Stimulated activated CD4-positive, alpha-beta T cell treated with anti-CD3 and anti-CD28 coated beads, TNF-alpha, amount 100 ng/mL, for 48 hours (primary cell): ENCODE results near the gene TRABD2B.

Experiments
- DNase-seq, 3 donors: peaks; one replicate each; pipeline ENCODE4 v3.0.0-alpha.2; 2020; ENCODE audit warnings: low read depth in 3 of 3

TRABD2B gene

DNA sequence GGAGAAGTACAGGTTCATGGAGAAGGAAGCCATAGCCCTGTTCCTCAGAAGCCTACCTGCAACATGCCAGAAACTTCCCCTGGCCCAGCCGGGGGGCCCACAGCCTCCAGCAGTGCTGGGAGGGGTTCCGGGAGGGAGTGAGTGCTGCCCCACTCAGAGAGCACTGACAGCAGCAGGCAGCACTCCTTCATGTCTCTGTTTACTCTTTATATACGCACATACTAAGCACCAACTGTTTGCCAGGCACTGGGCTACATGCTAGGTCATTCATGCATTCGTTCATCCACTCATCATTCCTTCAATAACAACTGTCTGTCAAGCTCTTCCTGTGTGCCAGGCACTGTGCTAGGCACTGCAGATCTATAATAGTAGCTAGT, 120.6 kb downstream of the TRABD2B start:
- no peak for DNase-seq

DNA sequence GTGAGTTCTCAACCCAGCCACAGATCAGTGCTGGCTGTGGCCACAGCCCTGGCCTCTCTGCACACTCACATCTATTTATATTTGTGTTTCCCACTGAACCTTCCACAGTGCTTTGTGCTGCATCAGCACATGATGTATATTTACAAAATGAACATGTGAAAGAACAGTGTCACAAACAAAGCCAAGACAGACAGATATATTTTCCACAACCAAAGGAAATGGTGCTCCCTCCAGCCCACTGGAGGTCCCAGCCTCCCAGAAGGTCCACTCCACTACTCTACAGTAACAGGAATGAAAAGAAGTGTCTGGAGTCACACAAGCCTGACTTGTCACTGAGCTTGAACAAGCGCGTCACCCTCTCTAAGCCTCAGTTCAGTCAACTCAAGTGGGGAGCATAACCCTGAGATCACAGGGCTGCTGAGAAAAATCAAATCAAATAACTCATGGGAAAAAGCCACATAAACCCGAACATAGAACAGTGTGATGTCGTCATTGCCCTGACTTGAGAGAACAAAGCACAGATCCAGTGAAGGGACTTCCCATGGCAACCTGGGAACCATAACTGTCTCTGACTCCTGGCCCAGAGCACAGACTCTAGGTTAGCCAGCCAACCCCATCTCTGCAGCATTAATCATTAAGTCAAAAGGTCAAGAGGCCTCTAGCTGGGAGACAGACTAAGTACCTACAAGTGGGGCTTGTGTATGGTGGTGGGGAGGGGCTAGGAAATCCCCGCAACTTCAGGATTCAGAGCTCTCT, 121.2 kb downstream of the TRABD2B start:
- DNase-seq, result no peak

DNA sequence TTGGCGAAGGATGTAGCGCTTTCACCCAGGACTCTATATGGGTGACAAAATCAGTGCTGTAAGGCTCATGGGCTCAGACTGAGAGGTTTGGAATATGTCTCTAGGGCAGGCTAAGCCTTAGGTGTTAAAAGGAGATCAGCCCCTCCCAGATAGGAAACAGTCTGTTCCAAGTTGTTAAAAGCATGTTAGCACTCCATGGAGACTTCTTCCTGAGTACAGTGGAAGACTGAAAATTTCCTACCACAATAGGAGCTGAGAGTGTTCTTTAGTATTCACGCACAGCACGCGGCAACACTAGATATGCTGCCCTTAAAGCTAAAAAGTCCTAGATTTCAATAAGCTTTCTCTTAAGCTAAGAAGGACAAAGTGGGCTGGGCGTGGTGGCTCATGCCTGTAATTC, 122.1 kb downstream of the TRABD2B start:
- no peak for DNase-seq

DNA sequence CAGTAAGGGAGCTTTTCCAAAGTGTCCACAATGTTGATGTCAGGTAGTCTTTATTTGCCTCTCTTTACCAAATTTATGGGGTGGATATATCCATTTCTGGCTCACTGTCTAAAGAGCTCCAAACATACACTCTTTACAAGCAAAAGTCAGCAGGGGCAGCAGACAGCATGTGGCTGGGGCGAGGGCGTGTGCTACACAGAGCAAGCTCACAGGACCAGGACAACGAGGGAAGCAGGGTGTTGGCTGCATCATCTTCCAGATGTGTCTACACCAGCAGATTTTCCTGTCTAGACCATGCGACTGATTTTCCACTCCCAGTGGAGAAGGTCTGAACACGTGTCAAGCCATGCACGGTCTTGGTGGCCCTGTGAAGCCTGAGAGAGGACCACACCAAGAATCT, 123.8 kb downstream of the TRABD2B start:
- no peak for DNase-seq

DNA sequence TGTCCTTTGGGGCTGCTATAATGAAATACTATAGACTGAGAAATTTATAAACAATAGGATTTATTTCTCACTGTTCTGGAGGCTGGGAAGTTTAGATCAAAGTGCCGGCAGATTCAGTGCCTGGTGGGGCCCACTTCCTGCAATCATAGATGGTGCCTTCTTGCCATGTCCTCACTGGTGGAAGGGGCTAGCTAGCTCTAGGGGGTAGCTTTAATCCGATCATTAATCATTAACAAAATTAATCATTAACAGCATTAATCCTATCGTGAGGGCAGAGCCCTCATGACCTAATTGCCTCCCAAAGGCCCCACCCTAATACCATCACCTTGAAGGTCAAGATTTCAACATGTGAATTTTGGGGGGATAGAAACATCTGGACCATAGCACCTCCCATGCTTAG, 124.3 kb downstream of the TRABD2B start:
- no peak for DNase-seq

DNA sequence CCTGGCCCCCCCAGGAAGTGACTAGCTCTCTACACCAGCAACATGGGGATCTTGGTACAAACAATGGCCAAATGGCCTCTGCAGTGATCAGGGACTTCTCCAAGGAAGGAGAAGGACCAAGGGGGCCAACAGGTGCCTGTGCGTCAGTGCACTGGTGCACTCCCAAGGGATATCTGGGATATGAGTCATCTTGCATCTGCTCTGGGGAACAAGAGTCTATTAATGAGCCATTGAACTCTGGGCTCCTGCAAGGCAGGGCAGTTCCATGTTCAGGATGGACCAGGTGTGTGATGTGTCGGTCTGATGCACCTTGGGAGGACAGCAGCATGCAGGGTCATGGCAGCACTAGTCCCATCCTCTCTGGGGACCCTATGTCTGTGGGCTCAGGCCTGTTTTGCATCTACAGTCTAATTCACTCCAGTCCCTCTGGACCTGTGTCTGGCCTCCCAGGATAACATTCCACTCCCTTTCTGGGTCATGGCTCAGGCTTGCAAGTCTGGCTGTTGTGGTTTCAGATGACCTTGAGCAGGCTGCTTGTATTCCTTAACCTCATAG, 125.3 kb downstream of the TRABD2B start:
- no peak for DNase-seq

DNA sequence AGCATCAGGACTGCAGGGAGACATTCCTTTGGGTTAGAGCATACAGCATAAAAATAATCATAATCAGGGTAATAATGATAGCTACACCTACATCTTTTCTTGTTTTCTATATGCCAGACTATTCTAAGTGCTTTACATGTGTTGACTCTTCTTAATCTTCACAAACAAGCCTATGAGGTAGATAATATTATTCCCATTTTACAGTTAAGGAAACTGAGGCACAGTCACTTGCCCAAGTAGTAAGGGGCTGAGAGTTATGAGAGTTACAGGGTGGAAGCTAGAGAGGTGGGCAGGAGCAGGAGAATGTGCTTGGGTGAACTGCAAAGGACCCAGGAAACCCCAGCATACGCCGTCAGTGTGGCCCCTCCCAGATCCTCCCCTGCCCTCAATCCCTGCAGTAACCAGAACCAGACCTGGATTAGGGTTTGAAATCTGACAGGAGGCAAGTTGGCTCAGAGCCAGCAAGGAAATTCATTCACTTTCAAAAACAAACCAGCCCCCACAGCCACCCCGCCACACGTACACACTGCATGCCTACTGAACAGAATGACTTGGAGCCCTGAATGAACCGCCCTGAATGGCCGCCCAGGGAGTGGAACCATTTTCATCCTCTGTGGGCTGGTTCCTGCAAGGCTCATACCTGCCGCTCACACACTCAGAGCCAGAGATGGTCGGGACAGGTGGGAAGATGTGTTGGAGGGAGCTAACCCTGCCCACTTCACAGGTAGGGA, 126.1 kb downstream of the TRABD2B start:
- no peak for DNase-seq

DNA sequence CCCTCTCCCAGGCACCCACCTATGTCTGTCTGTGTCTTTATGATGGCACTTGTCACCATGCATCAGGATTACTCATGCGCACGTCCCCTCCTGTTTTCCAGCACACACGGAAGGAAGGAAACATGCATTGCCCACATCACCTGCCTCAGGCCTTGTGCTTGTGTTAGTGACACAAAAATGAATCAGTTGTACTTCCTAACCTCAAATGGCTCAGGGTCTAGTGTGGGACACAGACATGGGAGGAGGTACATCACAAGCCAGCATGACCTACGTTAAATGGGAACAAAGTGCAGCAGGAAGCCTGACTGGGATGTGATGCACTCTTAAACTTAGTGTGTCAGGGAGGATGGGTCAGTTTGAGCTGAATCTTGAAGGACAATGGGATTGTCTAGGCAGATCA, 126.7 kb downstream of the TRABD2B start:
- no peak for DNase-seq

DNA sequence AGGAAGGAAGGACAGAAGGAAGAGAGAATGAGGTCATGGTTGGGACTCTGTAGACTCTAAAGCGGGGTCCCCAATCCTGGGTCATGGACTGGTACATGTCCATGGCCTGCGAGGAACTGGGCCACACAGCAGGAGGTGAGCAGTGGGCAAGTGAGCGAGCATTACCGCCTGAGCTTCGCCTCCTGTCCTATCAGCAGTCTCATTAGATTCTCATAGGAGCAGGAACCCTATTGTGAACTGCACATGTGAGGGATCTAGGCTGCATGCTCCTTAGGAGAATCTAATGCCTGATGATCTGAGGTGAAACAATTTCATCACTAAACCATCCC, 128.9 kb downstream of the TRABD2B start:
- no peak for DNase-seq

DNA sequence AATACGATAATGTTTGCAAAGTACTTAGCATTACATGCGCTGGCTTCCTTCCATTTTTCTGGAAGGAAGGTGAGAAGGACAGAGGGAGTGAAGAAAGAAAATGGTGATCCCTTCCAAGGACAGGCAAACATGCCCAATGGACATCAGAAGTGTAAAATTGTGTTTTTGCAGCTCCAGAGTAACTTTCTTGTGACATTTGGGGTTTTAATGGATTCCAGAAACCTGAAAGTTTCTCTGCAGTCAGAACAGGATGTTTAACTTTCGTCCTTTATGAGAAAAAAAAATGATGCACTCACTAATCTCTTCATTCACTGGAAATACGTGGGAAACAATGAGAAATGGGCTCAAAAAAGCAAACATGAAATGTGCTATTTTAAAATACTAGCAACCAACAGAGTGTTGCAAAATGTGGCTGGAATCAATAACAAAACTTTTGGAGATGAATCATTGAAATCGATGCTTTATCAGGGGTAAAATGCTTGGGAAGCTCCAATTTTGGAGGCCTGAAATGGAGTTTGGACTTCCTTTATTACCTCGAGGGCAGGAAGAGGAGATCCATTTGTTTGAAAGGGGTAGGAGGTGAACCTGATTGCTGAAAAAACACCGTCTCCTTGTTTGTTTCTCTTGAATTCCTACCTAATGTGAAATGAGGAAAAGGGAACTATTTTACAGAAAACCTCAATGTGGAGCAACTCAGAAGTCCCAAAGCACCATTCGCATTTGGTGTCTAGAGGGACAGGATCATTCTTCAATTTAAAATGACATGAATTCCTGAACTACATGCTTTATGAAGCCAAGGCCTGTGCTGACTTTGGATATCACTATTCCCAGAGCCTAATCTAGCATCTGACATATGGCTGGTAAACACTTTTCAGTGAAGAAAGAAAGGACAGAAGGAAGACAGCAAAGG, 129.5 kb downstream of the TRABD2B start:
- DNase-seq, result no peak

DNA sequence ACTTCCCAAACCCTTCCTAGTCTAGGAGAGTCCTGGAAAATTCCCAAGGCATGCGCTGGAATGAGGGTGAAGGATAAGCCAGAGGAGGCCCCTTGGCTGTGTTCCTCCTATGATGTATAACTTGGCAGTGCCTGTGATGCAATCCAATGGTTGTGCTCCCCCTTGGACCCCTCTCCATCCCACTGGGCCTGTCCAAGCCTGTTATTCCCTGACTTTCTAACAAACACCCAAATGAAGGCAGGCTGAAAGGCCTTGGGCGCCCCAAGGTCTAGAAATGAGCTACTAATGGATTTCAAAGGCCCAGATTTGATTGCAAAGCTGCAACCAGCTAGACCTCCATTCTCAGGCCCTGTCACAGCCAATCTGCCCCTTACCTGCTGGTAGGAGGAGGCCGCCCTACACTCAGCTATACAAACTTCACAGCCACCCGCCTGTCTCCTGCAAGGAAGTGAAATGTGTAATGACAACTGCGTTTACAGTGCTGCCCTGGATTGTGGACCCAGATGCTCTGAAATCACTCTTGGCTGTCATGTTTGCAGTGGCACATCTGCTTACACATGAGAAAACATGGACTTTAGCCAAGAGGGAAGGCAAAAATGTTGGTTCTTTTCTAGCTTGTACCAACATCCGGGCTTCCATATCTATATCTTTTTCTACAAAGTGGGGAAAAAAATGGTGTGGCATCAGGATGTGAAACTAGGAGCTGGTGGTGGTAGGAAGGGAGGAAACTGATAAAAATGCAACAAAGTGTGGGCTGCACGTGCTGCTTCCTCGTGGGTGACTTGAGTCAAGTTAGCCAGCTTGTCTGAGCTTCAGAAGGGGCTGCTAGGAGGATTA, 130.4 kb downstream of the TRABD2B start:
- DNase-seq, result no peak

DNA sequence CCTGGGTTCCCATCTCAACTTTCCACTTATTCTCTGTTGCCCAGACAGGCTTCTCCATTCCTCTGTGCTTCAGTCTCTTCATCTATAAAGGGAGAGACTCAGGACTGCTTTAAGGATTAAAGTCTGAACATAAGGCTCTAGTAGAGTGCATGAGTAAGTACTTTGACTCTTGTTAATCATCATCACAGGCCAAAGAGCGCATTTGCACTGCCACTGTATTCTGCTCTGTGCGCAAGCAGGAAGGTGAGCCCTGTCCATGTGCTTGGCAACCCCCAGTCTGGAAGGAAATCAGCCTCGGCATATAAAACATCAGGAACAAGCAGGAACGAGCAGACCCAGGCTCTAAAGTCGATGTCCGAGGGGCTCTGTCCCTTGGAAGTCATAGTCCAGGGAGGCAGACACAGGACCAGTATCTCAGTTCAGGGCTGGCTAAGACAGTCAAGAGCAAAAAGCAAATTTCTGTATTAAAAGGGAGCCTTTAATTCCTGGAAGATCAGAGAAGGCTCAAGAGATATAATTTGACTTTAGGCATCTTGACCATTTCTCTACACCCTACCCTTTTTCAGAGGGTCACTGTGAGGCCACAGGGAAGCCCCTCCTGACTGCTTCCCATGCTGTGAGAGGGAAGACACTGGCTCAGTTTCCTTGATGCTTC, 131.2 kb downstream of the TRABD2B start:
- DNase-seq, result no peak

DNA sequence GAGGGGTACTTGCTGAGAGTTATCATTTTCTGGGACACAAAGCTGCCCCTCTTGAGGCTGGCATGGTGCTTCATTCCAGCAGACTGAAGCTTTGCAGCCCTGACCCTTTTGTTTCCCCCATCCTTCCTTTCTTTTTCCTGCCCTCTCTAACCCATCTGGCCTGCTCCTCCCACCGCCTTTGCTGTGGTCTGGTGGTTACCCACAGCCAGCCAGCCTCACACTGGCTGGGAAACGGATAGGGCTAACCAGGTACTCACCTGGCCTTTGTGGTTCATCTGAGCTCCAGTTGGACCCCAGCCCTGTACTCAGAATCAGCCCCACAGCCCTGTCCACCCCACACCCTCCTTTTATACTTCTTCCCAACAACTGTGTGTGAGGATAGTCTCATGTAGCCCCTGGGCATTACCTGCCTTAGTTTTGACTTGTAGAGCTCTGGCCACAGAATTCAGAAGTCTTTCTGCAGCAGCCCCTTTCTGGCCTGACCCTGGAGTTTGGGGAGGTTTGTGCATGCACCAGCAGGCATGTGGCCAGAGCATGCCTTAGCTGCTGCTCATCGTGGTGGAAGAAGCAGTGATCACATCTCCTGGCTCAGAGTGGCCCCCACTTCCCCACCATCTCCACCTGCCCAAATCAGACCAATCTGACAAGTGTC, 138.0 kb downstream of the TRABD2B start:
- DNase-seq, result no peak

DNA sequence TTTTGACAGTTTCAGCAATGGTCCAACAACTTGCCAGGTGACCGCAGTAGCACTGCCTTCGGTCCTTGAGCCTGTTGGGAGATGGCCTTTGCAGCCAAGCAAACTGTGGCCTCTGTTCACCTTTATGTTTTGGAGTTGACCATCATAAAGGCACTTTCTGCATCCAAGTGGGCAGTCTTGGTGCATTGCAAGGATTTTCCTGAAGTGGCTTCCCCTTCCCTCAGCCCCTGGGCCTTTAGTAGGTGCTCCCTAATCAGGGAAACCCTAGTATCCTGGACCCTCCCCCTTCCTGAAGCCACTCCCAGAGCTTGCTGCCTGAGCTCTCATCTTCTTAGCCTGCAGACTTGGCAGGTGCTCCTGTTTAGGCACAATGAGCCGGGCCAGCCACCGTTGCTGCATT, 140.2 kb downstream of the TRABD2B start:
- no peak for DNase-seq

DNA sequence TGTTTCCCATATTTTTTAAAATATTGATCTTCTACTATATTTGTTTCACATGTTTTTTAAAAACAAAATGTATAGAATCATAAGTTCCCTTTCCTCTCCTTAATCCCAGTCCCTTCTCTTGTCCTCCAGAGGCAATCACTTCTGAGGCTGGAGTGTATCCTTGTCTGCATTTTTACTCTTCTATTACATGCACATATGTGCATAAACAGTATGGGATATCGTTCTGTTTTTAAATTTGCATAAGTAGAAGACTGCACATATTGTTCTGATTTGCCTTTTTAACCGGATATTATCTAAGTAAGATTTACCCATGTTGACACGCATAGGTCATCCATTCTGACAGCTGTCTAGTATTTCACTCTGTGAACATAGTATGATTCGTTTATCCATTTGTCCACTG, 142.0 kb downstream of the TRABD2B start:
- no peak for DNase-seq

DNA sequence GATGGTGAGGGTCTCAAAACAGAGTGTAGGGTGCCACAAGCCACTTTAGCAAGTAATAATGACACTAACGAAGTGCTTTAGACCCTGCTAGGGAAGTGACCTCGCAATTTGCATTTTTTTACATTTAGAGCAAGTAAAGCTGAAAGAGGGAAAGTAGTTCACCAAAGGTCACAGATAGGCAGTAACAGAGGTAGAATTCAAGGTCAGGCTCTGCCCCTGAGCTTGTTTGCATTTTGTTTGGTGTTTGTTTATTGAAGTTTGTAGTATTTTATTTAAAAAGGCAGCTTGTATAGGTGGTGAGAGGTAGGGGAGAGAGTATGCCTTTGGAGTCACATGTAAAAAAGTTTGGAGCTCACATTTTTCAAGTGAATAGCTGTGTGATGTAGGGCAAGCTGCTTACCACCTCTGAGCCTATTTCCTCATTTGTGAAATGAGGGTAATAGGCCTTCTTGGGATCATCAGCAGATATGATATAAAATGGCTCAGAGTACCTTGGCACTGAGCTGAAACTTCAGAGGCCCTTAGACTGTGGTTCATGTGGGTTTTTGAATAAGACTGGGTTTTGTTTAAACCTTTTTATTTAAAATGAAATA, 142.5 kb downstream of the TRABD2B start:
- no peak for DNase-seq

DNA sequence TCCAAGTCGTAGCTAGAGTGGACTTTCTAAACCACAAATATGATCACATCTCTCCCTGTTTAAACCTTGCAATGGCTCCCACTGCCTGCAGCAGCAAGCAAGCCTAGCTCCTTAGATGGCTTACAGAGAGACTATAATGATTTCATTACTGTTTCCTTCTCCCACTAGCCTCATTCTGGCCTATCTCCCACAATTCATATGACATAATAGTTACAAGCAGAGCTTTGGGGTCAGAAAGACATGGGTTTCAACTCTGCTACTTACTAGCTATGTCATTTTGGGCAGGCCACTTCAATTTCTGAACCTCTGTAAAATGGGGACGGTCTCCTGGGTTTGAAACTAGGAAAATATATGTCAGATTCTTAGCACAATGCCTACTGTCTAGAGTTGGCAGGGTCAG, 143.3 kb downstream of the TRABD2B start:
- DNase-seq, result no peak

DNA sequence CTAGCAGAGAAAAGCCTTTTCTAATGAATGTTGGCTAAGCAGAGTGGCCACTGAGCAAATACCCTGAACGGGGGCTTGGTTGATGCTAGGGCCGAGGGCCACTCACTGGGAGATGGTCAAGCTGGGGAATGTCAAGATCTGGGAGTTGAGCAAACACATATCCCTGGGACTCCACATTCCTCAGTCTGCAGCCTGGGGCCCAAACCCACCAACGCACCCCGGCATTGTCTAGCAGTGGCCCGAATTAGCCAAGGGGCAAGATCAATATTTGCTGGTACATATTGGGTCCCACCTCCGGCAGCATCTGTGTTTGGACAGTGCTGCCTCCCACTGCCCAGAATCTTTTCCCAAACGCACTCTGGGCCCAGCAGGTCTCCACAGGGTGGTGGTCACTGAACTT, 144.1 kb downstream of the TRABD2B start:
- DNase-seq, result no peak

DNA sequence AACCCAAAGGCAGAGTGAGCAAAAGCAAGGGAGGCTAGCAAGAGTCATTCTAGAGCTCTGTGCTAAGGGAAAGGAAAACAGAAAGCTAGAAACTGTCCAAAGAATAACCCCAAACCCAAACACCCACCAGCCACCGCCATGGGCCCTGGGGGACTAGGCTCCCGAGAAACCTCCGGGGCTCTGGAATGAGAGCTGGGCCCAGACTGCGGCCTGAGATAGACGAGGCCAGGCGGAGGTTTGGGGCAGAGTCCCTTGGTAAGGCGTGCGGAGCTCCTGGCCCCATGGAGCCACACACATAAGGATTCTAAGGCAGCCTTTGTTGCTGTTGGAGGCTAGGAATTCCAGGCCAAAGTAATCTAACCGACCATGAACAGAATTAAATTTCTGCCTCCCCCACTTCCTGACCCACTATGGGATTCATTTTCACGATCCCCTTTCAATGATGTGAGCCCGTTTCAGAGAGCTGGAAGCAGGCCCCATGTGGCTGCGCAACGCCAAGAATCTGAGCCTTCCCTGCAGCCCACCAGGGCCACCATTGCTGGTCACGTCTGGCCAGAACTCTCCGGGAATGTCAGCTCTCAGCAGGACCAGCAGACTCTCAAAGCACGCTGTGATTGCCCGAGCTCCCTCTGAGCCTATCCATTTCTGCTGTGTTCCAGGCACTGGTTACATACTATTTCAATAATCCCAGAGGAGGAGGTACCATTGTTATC, 145.0 kb downstream of the TRABD2B start:
- no peak for DNase-seq
